Neural cell (in vitro differentiated cells): ENCODE results near the gene DMWD. TPM values are rescaled to one million over a fixed set of nuclear protein-coding genes. Genes with fewer than 3 reads are reported as not detected.

ENCODE experiments used
- H2AFZ ChIP-seq: fragments of 200-600, 300-800 bp; sonication (generic), shearing (Covaris generic); 2 replicates; pipeline ENCODE4 v1.6.0; 2014; ENCODE audit warnings: low read depth, mild to moderate bottlenecking, antibody characterized with exemption, low read length, moderate library complexity
- H3F3A ChIP-seq: fragments of 200-600 bp; shearing (Covaris generic); 2 replicates; pipeline ENCODE4 v1.6.1; 2016; ENCODE audit warnings: mild to moderate bottlenecking, moderate library complexity, mixed read lengths, antibody characterized with exemption, low read length; ENCODE audit not compliant: insufficient read depth, poor library complexity, severe bottlenecking
- H3K27ac ChIP-seq: fragments of 200-600, 300-800 bp; sonication (generic), shearing (Covaris generic); 2 replicates; pipeline ENCODE4 v1.5.1; 2014; ENCODE audit warnings: mild to moderate bottlenecking, low read length, moderate library complexity
- H3K27me3 ChIP-seq: fragments of 300-800, 200-600 bp; sonication (generic), shearing (Covaris generic); 2 replicates; pipeline ENCODE4 v1.6.0; 2014; ENCODE audit warnings: mild to moderate bottlenecking, low read depth, low read length, moderate library complexity; ENCODE audit not compliant: insufficient read depth
- H3K36me3 ChIP-seq: fragments of 300-800, 200-600 bp; sonication (generic), shearing (Covaris generic); 2 replicates; pipeline ENCODE4 v1.5.1; 2014; ENCODE audit warnings: mild to moderate bottlenecking, antibody characterized with exemption, low read length, moderate library complexity; ENCODE audit not compliant: insufficient read depth
- H3K4me2 ChIP-seq: fragments of 300-800, 200-600 bp; sonication (generic), shearing (Covaris generic); 2 replicates; pipeline ENCODE4 v1.6.0; 2014; ENCODE audit warnings: mild to moderate bottlenecking, low read length
- H3K4me3 ChIP-seq: fragments of 300-800, 200-600 bp; sonication (generic), shearing (Covaris generic); 2 replicates; pipeline ENCODE4 v1.5.1; 2014; ENCODE audit warnings: mild to moderate bottlenecking, low read length, moderate library complexity
- H3K79me2 ChIP-seq: fragments of 200-600 bp; shearing (Covaris generic); replicated peaks from 2 replicates; pipeline ENCODE4 v1.6.0; 2014; ENCODE audit warnings: mild to moderate bottlenecking, low read length, moderate library complexity; ENCODE audit not compliant: insufficient read depth
- H3K9ac ChIP-seq: fragments of 300-800, 200-600 bp; sonication (generic), shearing (Covaris generic); 2 replicates; pipeline ENCODE4 v1.6.1; 2016; ENCODE audit warnings: mild to moderate bottlenecking, low read length, mixed read lengths
- H3K9me2 ChIP-seq: fragments of 200-600 bp; shearing (Covaris generic); 2 replicates; pipeline ENCODE4 v1.6.1; 2016; ENCODE audit warnings: mild to moderate bottlenecking, low read length, mixed read lengths; ENCODE audit not compliant: insufficient read depth
- H3K9me3 ChIP-seq: fragments of 200-600, 300-800 bp; sonication (generic), shearing (Covaris generic); 2 replicates; pipeline ENCODE4 v1.6.1; 2016; ENCODE audit warnings: mild to moderate bottlenecking, mixed run types, low read length, moderate library complexity, mixed read lengths
- H4K20me1 ChIP-seq: fragments of 200-600 bp; shearing (Covaris generic); 2 replicates; pipeline ENCODE4 v1.6.1; 2016; ENCODE audit warnings: mild to moderate bottlenecking, mixed run types; ENCODE audit not compliant: insufficient read depth
- EP300 ChIP-seq: fragments of 450-650 bp; conservative IDR thresholded peaks from 2 replicates; pipeline ENCODE4 v1.6.1; 2014; ENCODE audit warnings: antibody characterized with exemption, mild to moderate bottlenecking, moderate library complexity; ENCODE audit not compliant: poor library complexity, severe bottlenecking
- EZH2 ChIP-seq: fragments of 200-600, 300-800 bp; shearing (Covaris generic), sonication (generic); IDR thresholded peaks from 2 replicates; pipeline ENCODE4 v1.6.1; 2014; ENCODE audit warnings: antibody characterized with exemption, low read length, borderline replicate concordance, mild to moderate bottlenecking; ENCODE audit not compliant: insufficient read depth, poor library complexity, severe bottlenecking
- MXI1 ChIP-seq: fragments of 450-650 bp; conservative IDR thresholded peaks from 2 replicates; pipeline ENCODE4 v1.6.1; 2014; ENCODE audit warnings: antibody characterized with exemption, mild to moderate bottlenecking; ENCODE audit not compliant: poor library complexity, severe bottlenecking
- POLR2AphosphoS5 ChIP-seq: IDR thresholded peaks from 2 replicates; pipeline ENCODE4 v1.6.1; 2012
- RAD21 ChIP-seq: fragments of 450-650 bp; conservative IDR thresholded peaks from 2 replicates; pipeline ENCODE4 v1.6.1; 2014; ENCODE audit warnings: antibody characterized with exemption, mild to moderate bottlenecking, moderate library complexity
- SMC3 ChIP-seq: fragments of 450-650 bp; conservative IDR thresholded peaks from 2 replicates; pipeline ENCODE4 v1.6.1; 2014; ENCODE audit warnings: antibody characterized with exemption, mild to moderate bottlenecking, moderate library complexity; ENCODE audit not compliant: poor library complexity
- TAF1 ChIP-seq: IDR thresholded peaks from 2 replicates; pipeline ENCODE4 v1.6.1; 2012; ENCODE audit warnings: low read depth
- polyA plus RNA-seq: library from polyadenylated mRNA; depleted of rRNA; stranded (reverse); fragments of >200 nt; gene quantifications from 2 replicates; pipeline ENCODE4 v1.2.3, GENCODE V29; 2014
- TF ChIP-seq, protein P1 (sequence below): IDR thresholded peaks from 2 replicates; pipeline ENCODE4 v1.6.1; 2012; ENCODE audit warnings: borderline replicate concordance
- TF ChIP-seq, protein P2 (sequence below): fragments of 450-650 bp; IDR thresholded peaks from 2 replicates; pipeline ENCODE4 v1.5.1; 2014; ENCODE audit warnings: antibody characterized with exemption, mild to moderate bottlenecking, moderate library complexity; ENCODE audit not compliant: poor library complexity, severe bottlenecking

DMWD gene
- polyA plus RNA-seq, 1 donor from 2014 or later, result 20.4 TPM

DNA sequence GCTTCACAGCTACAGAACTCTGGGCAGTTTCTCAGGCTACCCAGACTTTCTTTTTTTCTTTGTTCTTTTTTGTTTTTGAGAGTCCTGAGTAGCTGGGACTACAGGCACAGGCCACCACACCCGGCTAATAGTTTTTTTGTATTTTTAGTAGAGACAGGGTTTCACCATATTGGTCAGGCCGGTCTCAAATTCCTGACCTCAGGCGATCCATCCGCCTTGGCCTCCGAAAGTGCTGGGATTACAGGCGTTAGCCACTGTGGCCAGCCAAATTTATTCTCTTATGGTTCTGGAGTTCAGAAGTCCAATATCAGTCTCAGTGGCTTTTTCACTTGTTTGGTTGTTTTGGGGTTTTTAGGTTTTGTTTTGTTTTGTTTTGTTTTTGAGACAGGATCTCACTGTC is 47.0 kb downstream of the DMWD start:
- H3K79me2 ChIP-seq, result no peaks in the 10 kb centered on the region
- no peaks in the 10 kb centered on the region for H4K20me1 ChIP-seq
- H3K4me2 ChIP-seq, result no peak overlapping the region
- no peaks in the 10 kb centered on the region for H3F3A ChIP-seq
- no peak overlapping the region for H3K27ac ChIP-seq
- H3K36me3 ChIP-seq, result no peaks in the 10 kb centered on the region
- H3K27me3 ChIP-seq, result no peaks in the 10 kb centered on the region
- TF ChIP-seq SMC3, result no peak
- TF ChIP-seq TAF1, result no peak
- TF ChIP-seq, protein P1, sequence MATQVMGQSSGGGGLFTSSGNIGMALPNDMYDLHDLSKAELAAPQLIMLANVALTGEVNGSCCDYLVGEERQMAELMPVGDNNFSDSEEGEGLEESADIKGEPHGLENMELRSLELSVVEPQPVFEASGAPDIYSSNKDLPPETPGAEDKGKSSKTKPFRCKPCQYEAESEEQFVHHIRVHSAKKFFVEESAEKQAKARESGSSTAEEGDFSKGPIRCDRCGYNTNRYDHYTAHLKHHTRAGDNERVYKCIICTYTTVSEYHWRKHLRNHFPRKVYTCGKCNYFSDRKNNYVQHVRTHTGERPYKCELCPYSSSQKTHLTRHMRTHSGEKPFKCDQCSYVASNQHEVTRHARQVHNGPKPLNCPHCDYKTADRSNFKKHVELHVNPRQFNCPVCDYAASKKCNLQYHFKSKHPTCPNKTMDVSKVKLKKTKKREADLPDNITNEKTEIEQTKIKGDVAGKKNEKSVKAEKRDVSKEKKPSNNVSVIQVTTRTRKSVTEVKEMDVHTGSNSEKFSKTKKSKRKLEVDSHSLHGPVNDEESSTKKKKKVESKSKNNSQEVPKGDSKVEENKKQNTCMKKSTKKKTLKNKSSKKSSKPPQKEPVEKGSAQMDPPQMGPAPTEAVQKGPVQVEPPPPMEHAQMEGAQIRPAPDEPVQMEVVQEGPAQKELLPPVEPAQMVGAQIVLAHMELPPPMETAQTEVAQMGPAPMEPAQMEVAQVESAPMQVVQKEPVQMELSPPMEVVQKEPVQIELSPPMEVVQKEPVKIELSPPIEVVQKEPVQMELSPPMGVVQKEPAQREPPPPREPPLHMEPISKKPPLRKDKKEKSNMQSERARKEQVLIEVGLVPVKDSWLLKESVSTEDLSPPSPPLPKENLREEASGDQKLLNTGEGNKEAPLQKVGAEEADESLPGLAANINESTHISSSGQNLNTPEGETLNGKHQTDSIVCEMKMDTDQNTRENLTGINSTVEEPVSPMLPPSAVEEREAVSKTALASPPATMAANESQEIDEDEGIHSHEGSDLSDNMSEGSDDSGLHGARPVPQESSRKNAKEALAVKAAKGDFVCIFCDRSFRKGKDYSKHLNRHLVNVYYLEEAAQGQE, result no peak
- no peaks in the 10 kb centered on the region for H3K9me3 ChIP-seq
- no peak overlapping the region for H3K4me3 ChIP-seq
- H3K9ac ChIP-seq, result no peak overlapping the region
- no peak overlapping the region for H2AFZ ChIP-seq
- H3K9me2 ChIP-seq, result no peaks in the 10 kb centered on the region

- H3K9me3 ChIP-seq, result no peaks in the 10 kb centered on the region
- H3K79me2 ChIP-seq, result no peaks in the 10 kb centered on the region
- H2AFZ ChIP-seq, result no peak overlapping the region
- TF ChIP-seq, protein P2, sequence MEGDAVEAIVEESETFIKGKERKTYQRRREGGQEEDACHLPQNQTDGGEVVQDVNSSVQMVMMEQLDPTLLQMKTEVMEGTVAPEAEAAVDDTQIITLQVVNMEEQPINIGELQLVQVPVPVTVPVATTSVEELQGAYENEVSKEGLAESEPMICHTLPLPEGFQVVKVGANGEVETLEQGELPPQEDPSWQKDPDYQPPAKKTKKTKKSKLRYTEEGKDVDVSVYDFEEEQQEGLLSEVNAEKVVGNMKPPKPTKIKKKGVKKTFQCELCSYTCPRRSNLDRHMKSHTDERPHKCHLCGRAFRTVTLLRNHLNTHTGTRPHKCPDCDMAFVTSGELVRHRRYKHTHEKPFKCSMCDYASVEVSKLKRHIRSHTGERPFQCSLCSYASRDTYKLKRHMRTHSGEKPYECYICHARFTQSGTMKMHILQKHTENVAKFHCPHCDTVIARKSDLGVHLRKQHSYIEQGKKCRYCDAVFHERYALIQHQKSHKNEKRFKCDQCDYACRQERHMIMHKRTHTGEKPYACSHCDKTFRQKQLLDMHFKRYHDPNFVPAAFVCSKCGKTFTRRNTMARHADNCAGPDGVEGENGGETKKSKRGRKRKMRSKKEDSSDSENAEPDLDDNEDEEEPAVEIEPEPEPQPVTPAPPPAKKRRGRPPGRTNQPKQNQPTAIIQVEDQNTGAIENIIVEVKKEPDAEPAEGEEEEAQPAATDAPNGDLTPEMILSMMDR, result no peak
- TF ChIP-seq MXI1, result no peak
- TF ChIP-seq EZH2, result no peak
- no peak for TF ChIP-seq TAF1
- TF ChIP-seq POLR2AphosphoS5, result no peak
- TF ChIP-seq, protein P1, result no peak
- TF ChIP-seq EP300, result no peak
- no peak for TF ChIP-seq RAD21
- TF ChIP-seq SMC3, result no peak
- H3K27ac ChIP-seq, result no peak overlapping the region
- no peak overlapping the region for H3K9ac ChIP-seq
- H3K4me2 ChIP-seq, result no peak overlapping the region
- H3K36me3 ChIP-seq, result no peaks in the 10 kb centered on the region
- H3K4me3 ChIP-seq, result no peak overlapping the region
- H3K27me3 ChIP-seq, result no peaks in the 10 kb centered on the region
- H4K20me1 ChIP-seq, result no peaks in the 10 kb centered on the region
- H3F3A ChIP-seq, result no peaks in the 10 kb centered on the region
- H3K9me2 ChIP-seq, result no peaks in the 10 kb centered on the region
Measured at GRCh38 chr19:45742969-45743368, 49.7 kb downstream of the DMWD start.
